SK-N-SH (cell line): ENCODE data around the gene GRM1. TPM values are rescaled to one million over a fixed set of nuclear protein-coding genes. Genes with fewer than 3 reads are reported as not detected.
A peak's percentile ranks its signal among the peaks of the same experiment; 100 is the strongest.

Experiments used
- CTCF ChIA-PET: fragments of 300-600, 350-600 bp; formaldehyde crosslinking; extraction: SDS; loops from one replicate; lab custom pipeline; 2021; lab: Yijun Ruan, JAX
- POLR2A ChIA-PET: fragments of 350-600 bp; sonication (Branson Sonifier 250); formaldehyde crosslinking; extraction: SDS; loops from one replicate; lab custom pipeline; 2020; ENCODE audit warnings: antibody characterized with exemption, inconsistent platforms; lab: Yijun Ruan, JAX
- DNase-seq: peaks from one replicate; pipeline ENCODE4 v3.0.0; 2012
- H2AFZ ChIP-seq: fragments of 200-600 bp; sonication (generic); 2 replicates; pipeline ENCODE4 v1.8.1; 2016; ENCODE audit warnings: antibody characterized with exemption, mild to moderate bottlenecking, low read depth
- H3F3A ChIP-seq: fragments of 200-600 bp; sonication (generic); replicated peaks from 2 replicates; pipeline ENCODE3; 2016; ENCODE audit warnings: antibody characterized with exemption, mild to moderate bottlenecking; ENCODE audit not compliant: insufficient read depth
- H3K27ac ChIP-seq, 2 experiments: fragments of 200-500 bp in 1 of 2; fragments of 200-600 bp in 1 of 2; sonication (Bioruptor generic) in 1 of 2; sonication (generic), shearing (Covaris generic) in 1 of 2; 2 replicates each; pipeline versions ENCODE4 v1.5.1 to v1.6.1; 2014 to 2016; ENCODE audit warnings: low read depth in 2 of 2, inconsistent platforms in 1 of 2, low read length in 1 of 2, mild to moderate bottlenecking in 1 of 2, mixed read lengths in 1 of 2
- H3K27me3 ChIP-seq: fragments of 200-600 bp; sonication (generic), shearing (Covaris generic); 2 replicates; pipeline ENCODE4 v1.6.1; 2016; ENCODE audit warnings: mixed run types; ENCODE audit not compliant: insufficient read depth
- H3K36me3 ChIP-seq, 2 experiments: fragments of 200-500 bp in 1 of 2; fragments of 200-600 bp in 1 of 2; sonication (Bioruptor generic) in 1 of 2; sonication (generic) in 1 of 2; replicated peaks in 1 of 2; 2 replicates each; pipeline versions ENCODE3 to v1.5.1; 2014 to 2016; ENCODE audit warnings: low read length in 1 of 2, mild to moderate bottlenecking in 1 of 2; ENCODE audit not compliant: insufficient read depth in 2 of 2, control insufficient read depth in 1 of 2
- H3K4me1 ChIP-seq, 2 experiments: fragments of 200-500 bp in 1 of 2; fragments of 200-600 bp in 1 of 2; sonication (Bioruptor generic) in 1 of 2; sonication (generic), shearing (Covaris generic) in 1 of 2; 2 replicates each; pipeline versions ENCODE4 v1.5.1 to v1.6.1; 2014 to 2016; ENCODE audit warnings: low read depth in 1 of 2, low read length in 1 of 2, mixed run types in 1 of 2; ENCODE audit not compliant: insufficient read depth in 2 of 2, control insufficient read depth in 1 of 2
- H3K4me2 ChIP-seq: fragments of 200-600 bp; sonication (generic), shearing (Covaris generic); 2 replicates; pipeline ENCODE4 v1.6.1; 2017; ENCODE audit warnings: mixed run types
- H3K4me3 ChIP-seq, 2 experiments: fragments of 200-500 bp in 1 of 2; fragments of 200-600 bp in 1 of 2; sonication (Bioruptor generic) in 1 of 2; sonication (generic), shearing (Covaris generic) in 1 of 2; 2 replicates each; pipeline versions ENCODE4 v1.5.1 to v1.8.1; 2014 to 2016; ENCODE audit warnings: low read depth in 2 of 2, inconsistent platforms in 1 of 2, low read length in 1 of 2, mild to moderate bottlenecking in 1 of 2, mixed read lengths in 1 of 2, moderate library complexity in 1 of 2
- H3K79me2 ChIP-seq: fragments of 200-600 bp; sonication (generic); 2 replicates; pipeline ENCODE4 v1.8.1; 2017; ENCODE audit warnings: mild to moderate bottlenecking; ENCODE audit not compliant: insufficient read depth
- H3K9ac ChIP-seq: fragments of 200-600 bp; sonication (generic); 2 replicates; pipeline ENCODE4 v1.6.1; 2017; ENCODE audit warnings: mixed run types
- H3K9me2 ChIP-seq: fragments of 200-600 bp; sonication (generic); 2 replicates; pipeline ENCODE4 v1.6.1; 2017; ENCODE audit warnings: mixed run types
- H3K9me3 ChIP-seq: fragments of 200-600 bp; sonication (generic); 2 replicates; pipeline ENCODE4 v1.6.1; 2017; ENCODE audit warnings: mixed run types, mild to moderate bottlenecking, moderate library complexity
- H4K20me1 ChIP-seq: fragments of 200-600 bp; sonication (generic); 2 replicates; pipeline ENCODE4 v1.6.1; 2017; ENCODE audit warnings: mild to moderate bottlenecking, mixed run types; ENCODE audit not compliant: insufficient read depth
- CTCF ChIP-seq: fragments of 200-600 bp; sonication (generic); IDR thresholded peaks from 2 replicates; pipeline ENCODE4 v1.6.1; 2017; ENCODE audit warnings: antibody characterized with exemption, mild to moderate bottlenecking, moderate library complexity
- ELF1 ChIP-seq: IDR thresholded peaks from 2 replicates; pipeline ENCODE4 v1.4.0; 2012
- GATA2 ChIP-seq: sonication (generic); formaldehyde crosslinking; IDR thresholded peaks from 2 replicates; pipeline ENCODE4 v1.5.0; 2020; ENCODE audit warnings: mild to moderate bottlenecking, missing genetic modification reagents
- IRF3 ChIP-seq: fragments of 150-350 bp; IDR thresholded peaks from 2 replicates; pipeline ENCODE4 v1.6.1; 2016; ENCODE audit warnings: mild to moderate bottlenecking, low read depth, low read length
- MAX ChIP-seq: IDR thresholded peaks from 2 replicates; pipeline ENCODE4 v1.4.0; 2012; ENCODE audit warnings: low read depth
- MEF2A ChIP-seq: IDR thresholded peaks from 2 replicates; pipeline ENCODE4 v1.4.0; 2012; ENCODE audit warnings: low read depth, borderline replicate concordance
- NFIC ChIP-seq: IDR thresholded peaks from 2 replicates; pipeline ENCODE4 v1.4.0; 2012; ENCODE audit warnings: borderline replicate concordance
- RFX5 ChIP-seq: IDR thresholded peaks from 2 replicates; pipeline ENCODE4 v1.6.1; 2012; ENCODE audit warnings: mild to moderate bottlenecking, improper control_type of control experiment, low read length
- SMC3 ChIP-seq: IDR thresholded peaks from 2 replicates; pipeline ENCODE4 v1.6.1; 2012; ENCODE audit warnings: low read depth, low read length, improper control_type of control experiment
- TAF1 ChIP-seq: IDR thresholded peaks from 2 replicates; pipeline ENCODE4 v1.6.1; 2012; ENCODE audit warnings: low read depth, mild to moderate bottlenecking, low read length, moderate library complexity, borderline replicate concordance
- TCF12 ChIP-seq: IDR thresholded peaks from 2 replicates; pipeline ENCODE4 v1.4.0; 2012
- TEAD4 ChIP-seq: IDR thresholded peaks from 2 replicates; pipeline ENCODE4 v1.4.0; 2012; ENCODE audit warnings: mild to moderate bottlenecking, borderline replicate concordance; ENCODE audit not compliant: insufficient read depth
- WGBS: methylation state at CpG from one replicate; pipeline ENCODE4 v1.1.6; 2017; ENCODE audit warnings: low lambda C conversion rate; 5-methylcytosine and 5-hydroxymethylcytosine counted together
- polyA plus RNA-seq, 3 experiments: library from polyadenylated mRNA; depleted of rRNA; stranded (reverse); fragments of >200 nt; gene quantifications; 2 replicates each; pipeline ENCODE4 v1.2.3, GENCODE V29; 2012

GRM1 gene
- polyA plus RNA-seq, 1 of the 3 experiments (the other 2 are of a cell fraction) = 0.05 TPM

GRCh38 chr6:146361128-146361924, 332.5 kb downstream of the GRM1 start:
- Histone ChIP-seq H2AFZ (no peak overlapping the region), H3K36me3 (no peaks in the 10 kb centered on the region), H3K4me1 (peaks cover 0 to 17% of the 10 kb centered on the region in 2 experiments; a peak in 3 of 4 replicates), H4K20me1 (no peaks in the 10 kb centered on the region), H3K4me3 (no peak overlapping the region), H3K4me2 (no peak overlapping the region), H3F3A (peaks cover 27% of the 10 kb centered on the region), H3K9me3 (no peaks in the 10 kb centered on the region), H3K27ac (no peak overlapping the region), H3K79me2 (no peaks in the 10 kb centered on the region), H3K27me3 (no peaks in the 10 kb centered on the region), H3K9ac (no peak overlapping the region), H3K9me2 (no peaks in the 10 kb centered on the region)
- CTCF ChIA-PET = no interaction called here
- TF ChIP-seq TAF1 = no peak
- peak; percentile 27; the same call in 1 of the 2 replicates for TF ChIP-seq GATA2
- no peak for TF ChIP-seq MEF2A
- TF ChIP-seq RFX5 = no peak
- no peak for TF ChIP-seq IRF3
- peak; percentile 68 for TF ChIP-seq NFIC
- 0 out of 2 replicates have a peak, but pooled peaks have one; percentile 33 for TF ChIP-seq TCF12
- TF ChIP-seq TEAD4 = no peak
- POLR2A ChIA-PET = no interaction called here
- 47% methylated on average over 4 of the region's 4 CpGs for WGBS
- peak; percentile 14 for DNase-seq

GRCh38 chr6:146363838-146364607, 335.2 kb downstream of the GRM1 start:
- no peak overlapping the region for H3K4me3 ChIP-seq
- no peaks in the 10 kb centered on the region for H3K9me3 ChIP-seq
- no peak overlapping the region for H3K27ac ChIP-seq
- no peak overlapping the region for H3K4me2 ChIP-seq
- DNase-seq = no peak
- ChIA-PET CTCF (interaction anchor here (1.8 kb wide), 1 partner anchor 124 kb away, joined by 4 read pairs; no protein-coding TSS in a partner anchor), POLR2A (no interaction called here)
- H3K36me3 ChIP-seq = no peaks in the 10 kb centered on the region
- H4K20me1 ChIP-seq = no peaks in the 10 kb centered on the region
- no peaks in the 10 kb centered on the region for H3K79me2 ChIP-seq
- H3K4me1 ChIP-seq = peaks cover 0 to 8% of the 10 kb centered on the region in 2 experiments; a peak in 3 of 4 replicates
- no peaks in the 10 kb centered on the region for H3K27me3 ChIP-seq
- TF ChIP-seq CTCF (no peak), GATA2 (peak; percentile 51), TAF1 (no peak), SMC3 (no peak), MAX (no peak), ELF1 (no peak)
- no peaks in the 10 kb centered on the region for H3K9me2 ChIP-seq
- peaks cover 7% of the 10 kb centered on the region for H3F3A ChIP-seq
- 67% methylated on average over 7 of the region's 7 CpGs for WGBS
- no peak overlapping the region for H2AFZ ChIP-seq
- H3K9ac ChIP-seq = no peak overlapping the region
